SU-DHL-6 (cell line): ENCODE results near the gene DMD.

Source experiments
- H2AFZ ChIP-seq: fragments of 200-600 bp; sonication (generic); 2 replicates; pipeline ENCODE4 v1.6.1; 2014; ENCODE audit warnings: low read depth, mild to moderate bottlenecking, moderate library complexity, mixed read lengths, antibody characterized with exemption, low read length; ENCODE audit not compliant: severe bottlenecking
- H3F3A ChIP-seq: fragments of 200-600 bp; shearing (Covaris generic); 2 replicates; pipeline ENCODE4 v1.6.0; 2016; ENCODE audit warnings: antibody characterized with exemption, mild to moderate bottlenecking; ENCODE audit not compliant: insufficient read depth
- H3K27ac ChIP-seq: fragments of 200-600 bp; sonication (generic); 2 replicates; pipeline ENCODE4 v1.5.1; 2016; ENCODE audit warnings: low read depth, mild to moderate bottlenecking, low read length, moderate library complexity, mixed read lengths
- H3K27me3 ChIP-seq: fragments of 200-600 bp; sonication (generic), shearing (Covaris generic); 2 replicates; pipeline ENCODE4 v1.6.0; 2014; ENCODE audit warnings: mild to moderate bottlenecking, low read length
- H3K36me3 ChIP-seq: fragments of 200-600 bp; sonication (generic); 2 replicates; pipeline ENCODE4 v1.6.1; 2014; ENCODE audit warnings: mild to moderate bottlenecking, low read length, mixed read lengths
- H3K4me2 ChIP-seq: fragments of 300-600, 200-600 bp; shearing (Covaris generic), sonication (generic); 2 replicates; pipeline ENCODE4 v1.6.0; 2014; ENCODE audit warnings: low read length, low read depth, mild to moderate bottlenecking; ENCODE audit not compliant: poor library complexity, severe bottlenecking
- H3K4me3 ChIP-seq: fragments of 200-600 bp; sonication (generic); 2 replicates; pipeline ENCODE4 v1.5.1; 2014; ENCODE audit warnings: antibody characterized with exemption, low read length, mild to moderate bottlenecking, mixed read lengths; ENCODE audit not compliant: insufficient read depth, poor library complexity, severe bottlenecking
- H3K79me2 ChIP-seq: fragments of 200-600 bp; sonication (generic); 2 replicates; pipeline ENCODE4 v1.6.1; 2014; ENCODE audit warnings: mild to moderate bottlenecking, low read length, moderate library complexity; ENCODE audit not compliant: insufficient read depth
- H3K9ac ChIP-seq: fragments of 200-600 bp; sonication (generic); 2 replicates; pipeline ENCODE4 v1.7.0; 2014; ENCODE audit warnings: mild to moderate bottlenecking, low read length
- H3K9me2 ChIP-seq: fragments of 200-600 bp; sonication (generic); replicated peaks from 2 replicates; pipeline ENCODE4 v1.6.1; 2014; ENCODE audit warnings: low read length; ENCODE audit not compliant: insufficient read depth
- H3K9me3 ChIP-seq: fragments of 200-600 bp; sonication (generic); 2 replicates; pipeline ENCODE4 v1.6.1; 2014; ENCODE audit warnings: low read length, mixed read lengths; ENCODE audit not compliant: insufficient read depth
- H4K20me1 ChIP-seq: fragments of 200-600 bp; sonication (generic); 2 replicates; pipeline ENCODE4 v1.6.1; 2014; ENCODE audit warnings: low read depth, mild to moderate bottlenecking, antibody characterized with exemption, low read length, moderate library complexity, mixed read lengths
- EZH2phosphoT487 ChIP-seq: fragments of 200-600 bp; sonication (generic), shearing (Covaris generic); conservative IDR thresholded peaks from 2 replicates; pipeline ENCODE4 v1.6.1; 2018; ENCODE audit warnings: mild to moderate bottlenecking, antibody characterized with exemption, low read length, moderate library complexity, mixed read lengths
- TF ChIP-seq, protein P1 (sequence below): fragments of 200-600 bp; sonication (generic); IDR thresholded peaks from one replicate; pipeline ENCODE4 v1.5.1; 2017; ENCODE audit warnings: antibody characterized with exemption, mild to moderate bottlenecking, low read length, moderate library complexity; ENCODE audit not compliant: insufficient read depth, poor library complexity, severe bottlenecking

Gene DMD

DNA sequence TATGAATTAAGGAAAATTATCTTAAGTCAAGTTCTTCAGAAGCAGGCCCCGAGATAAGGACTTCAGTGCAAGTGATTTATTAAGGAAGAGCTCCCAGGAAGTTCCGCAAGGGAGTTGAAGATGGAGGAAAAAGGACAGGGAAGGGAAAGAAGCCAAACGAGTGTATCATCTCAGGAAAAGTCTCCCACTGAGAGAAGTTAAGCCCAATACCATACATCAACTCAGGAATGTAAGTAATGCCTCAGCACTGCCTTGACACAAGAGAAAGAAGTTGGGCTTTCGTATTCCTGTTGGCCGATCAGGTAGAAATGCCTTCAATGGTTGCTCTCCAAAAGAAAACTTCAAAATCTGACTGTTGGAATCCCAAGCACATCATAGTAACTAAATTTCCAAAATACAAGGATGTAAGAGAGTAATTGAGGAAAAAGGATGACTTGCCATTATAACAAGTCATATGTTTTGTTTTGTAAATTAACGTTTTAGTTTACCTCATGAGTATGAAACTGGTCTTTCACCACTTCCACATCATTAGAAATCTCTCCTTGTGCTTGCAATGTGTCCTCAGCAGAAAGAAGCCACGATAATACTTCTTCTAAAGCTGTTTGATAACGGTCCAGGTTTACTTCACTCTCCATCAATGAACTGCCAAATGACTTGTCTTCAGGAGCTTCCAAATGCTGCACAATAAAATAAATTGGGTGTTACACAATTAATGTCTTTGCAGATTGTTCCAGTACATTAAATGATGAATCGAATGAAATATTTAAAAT lies 566.7 kb downstream of the DMD start:
- Histone ChIP-seq H3K36me3 (no peaks in the 10 kb centered on the region), H4K20me1 (no peaks in the 10 kb centered on the region), H3K9me3 (no peaks in the 10 kb centered on the region), H3K4me2 (no peak overlapping the region), H3K9ac (no peak overlapping the region), H3K27me3 (no peaks in the 10 kb centered on the region), H3K9me2 (no peaks in the 10 kb centered on the region), H3K27ac (no peak overlapping the region), H2AFZ (no peak overlapping the region), H3F3A (no peaks in the 10 kb centered on the region), H3K79me2 (no peaks in the 10 kb centered on the region), H3K4me3 (no peak overlapping the region)
- TF ChIP-seq, protein P1, sequence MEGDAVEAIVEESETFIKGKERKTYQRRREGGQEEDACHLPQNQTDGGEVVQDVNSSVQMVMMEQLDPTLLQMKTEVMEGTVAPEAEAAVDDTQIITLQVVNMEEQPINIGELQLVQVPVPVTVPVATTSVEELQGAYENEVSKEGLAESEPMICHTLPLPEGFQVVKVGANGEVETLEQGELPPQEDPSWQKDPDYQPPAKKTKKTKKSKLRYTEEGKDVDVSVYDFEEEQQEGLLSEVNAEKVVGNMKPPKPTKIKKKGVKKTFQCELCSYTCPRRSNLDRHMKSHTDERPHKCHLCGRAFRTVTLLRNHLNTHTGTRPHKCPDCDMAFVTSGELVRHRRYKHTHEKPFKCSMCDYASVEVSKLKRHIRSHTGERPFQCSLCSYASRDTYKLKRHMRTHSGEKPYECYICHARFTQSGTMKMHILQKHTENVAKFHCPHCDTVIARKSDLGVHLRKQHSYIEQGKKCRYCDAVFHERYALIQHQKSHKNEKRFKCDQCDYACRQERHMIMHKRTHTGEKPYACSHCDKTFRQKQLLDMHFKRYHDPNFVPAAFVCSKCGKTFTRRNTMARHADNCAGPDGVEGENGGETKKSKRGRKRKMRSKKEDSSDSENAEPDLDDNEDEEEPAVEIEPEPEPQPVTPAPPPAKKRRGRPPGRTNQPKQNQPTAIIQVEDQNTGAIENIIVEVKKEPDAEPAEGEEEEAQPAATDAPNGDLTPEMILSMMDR = no peak
- TF ChIP-seq EZH2phosphoT487 = no peak

DNA sequence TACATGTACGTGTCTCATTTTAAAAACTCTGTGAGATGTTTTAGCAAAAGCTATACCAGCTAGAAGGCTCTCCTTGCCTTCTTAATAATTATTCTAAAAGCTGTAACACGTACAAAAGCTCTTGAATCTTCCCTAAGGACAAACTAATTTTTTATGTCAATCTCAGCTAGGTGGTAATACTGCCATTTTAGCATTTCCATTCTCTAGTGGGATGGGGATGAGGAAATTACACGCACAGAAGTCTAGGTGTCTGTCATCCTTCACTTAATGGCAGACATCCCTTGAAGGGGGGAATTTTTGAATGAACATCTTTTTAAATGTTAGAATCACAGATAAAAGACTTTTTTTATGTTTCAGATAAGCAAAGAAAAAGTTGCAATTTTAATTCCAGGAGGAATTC lies 569.1 kb downstream of the DMD start:
- Histone ChIP-seq H3K4me2 (no peak overlapping the region), H3K36me3 (no peaks in the 10 kb centered on the region), H3K27me3 (no peaks in the 10 kb centered on the region), H3K9me3 (no peaks in the 10 kb centered on the region), H4K20me1 (no peaks in the 10 kb centered on the region), H3K9me2 (no peaks in the 10 kb centered on the region), H3K79me2 (no peaks in the 10 kb centered on the region), H3K4me3 (no peak overlapping the region), H3K9ac (no peak overlapping the region), H3K27ac (no peak overlapping the region), H3F3A (no peaks in the 10 kb centered on the region), H2AFZ (no peak overlapping the region)
- TF ChIP-seq, protein P1 = no peak

DNA sequence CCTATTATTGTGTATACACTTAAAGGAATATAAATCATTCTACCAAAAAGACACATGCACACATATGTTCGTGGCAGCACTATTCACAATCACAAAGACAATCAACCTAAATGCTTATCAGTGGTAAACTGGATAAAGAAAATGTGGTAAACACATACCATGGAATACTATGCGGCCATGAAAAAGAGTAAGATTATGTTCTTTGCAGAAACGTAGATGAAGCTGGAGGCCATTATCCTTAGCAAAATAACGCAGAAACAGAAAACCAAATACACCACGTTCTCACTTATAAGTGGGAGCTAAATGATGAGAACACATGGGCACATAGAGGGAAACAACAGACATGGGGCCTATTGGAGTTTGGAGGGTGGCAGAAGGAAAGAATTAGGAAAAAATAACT lies 593.2 kb downstream of the DMD start:
- no peak overlapping the region for H3K9ac ChIP-seq
- H3K79me2 ChIP-seq = no peaks in the 10 kb centered on the region
- no peak overlapping the region for H2AFZ ChIP-seq
- H3K9me2 ChIP-seq = no peaks in the 10 kb centered on the region
- no peaks in the 10 kb centered on the region for H3K9me3 ChIP-seq
- no peaks in the 10 kb centered on the region for H3F3A ChIP-seq
- TF ChIP-seq, protein P1 = no peak
- TF ChIP-seq EZH2phosphoT487 = no peak
- no peak overlapping the region for H3K4me2 ChIP-seq
- no peaks in the 10 kb centered on the region for H3K27me3 ChIP-seq
- H3K36me3 ChIP-seq = no peaks in the 10 kb centered on the region
- H3K27ac ChIP-seq = no peak overlapping the region
- H4K20me1 ChIP-seq = no peaks in the 10 kb centered on the region
- no peak overlapping the region for H3K4me3 ChIP-seq
